H1 (cell line): ENCODE data around the gene MYLK. TPM values are rescaled to one million over a fixed set of nuclear protein-coding genes. Genes with fewer than 3 reads are reported as not detected.

Experiments used
- ATF2 ChIP-seq: IDR thresholded peaks from 2 replicates; pipeline ENCODE4 v1.6.1; 2012; ENCODE audit warnings: low read length, inconsistent platforms
- CHD7 ChIP-seq: fragments of 300-600 bp; sonication (generic); IDR thresholded peaks from 2 replicates; pipeline ENCODE4 v1.7.1; 2012; ENCODE audit warnings: low read length, moderate library complexity, mild to moderate bottlenecking, inconsistent platforms; ENCODE audit not compliant: insufficient replicate concordance
- MAFK ChIP-seq: IDR thresholded peaks from 2 replicates; pipeline ENCODE4 v1.6.1; 2012; ENCODE audit warnings: low read depth, mild to moderate bottlenecking, improper control_type of control experiment, low read length
- RFX5 ChIP-seq: IDR thresholded peaks from 2 replicates; pipeline ENCODE4 v1.6.1; 2011; ENCODE audit warnings: low read depth, low read length, improper control_type of control experiment, borderline replicate concordance
- SIN3A ChIP-seq, 2 experiments: IDR thresholded peaks in 1 of 2; conservative IDR thresholded peaks in 1 of 2; 2 replicates each; pipeline ENCODE4 v1.6.1; 2011 to 2012; ENCODE audit warnings: low read length in 2 of 2, improper control_type of control experiment in 1 of 2, low read depth in 1 of 2, mild to moderate bottlenecking in 1 of 2
- SP1 ChIP-seq: IDR thresholded peaks from 2 replicates; pipeline ENCODE4 v1.6.1; 2011; ENCODE audit warnings: low read depth, low read length
- TBP ChIP-seq: IDR thresholded peaks from 2 replicates; pipeline ENCODE4 v1.6.1; 2011; ENCODE audit warnings: low read depth, low read length, improper control_type of control experiment
- TCF12 ChIP-seq: IDR thresholded peaks from 2 replicates; pipeline ENCODE4 v1.6.1; 2011; ENCODE audit warnings: low read depth, mild to moderate bottlenecking, low read length
- polyA plus RNA-seq, 7 experiments: library from polyadenylated mRNA; depleted of rRNA in 3 of 7; stranded (reverse) in 5 of 7; unstranded in 2 of 7; fragments of >200 nt in 5 of 7; fragments of 200-250 nt in 2 of 7; gene quantifications; 1 replicate in 5 of 7; 2 replicates in 1 of 7; 4 replicates in 1 of 7; pipeline versions ENCODE4 v1.2.1 to v1.2.3, GENCODE V29; 2011 to 2013; ENCODE audit warnings: missing spikeins in 2 of 7, mixed read lengths in 2 of 7
- total RNA-seq: library from RNA; stranded (reverse); fragmentation: NEBNext Ultra II Directional; extraction: Animal tissue kit (Norgen Biotek cat#: 25700); gene quantifications from 2 replicates; pipeline ENCODE4 v1.2.1, GENCODE V29; 2021
- TF ChIP-seq, protein P1 (sequence below): IDR thresholded peaks from 2 replicates; pipeline ENCODE4 v1.6.1; 2011; ENCODE audit warnings: low read depth, mild to moderate bottlenecking, low read length; ENCODE audit not compliant: insufficient read depth

Gene MYLK
- total and polyA plus RNA-seq, 2 of the 8 experiments (the other 6 are each of a cell fraction or from before 2014, with no cell fraction given) = 11.6 to 21.3 TPM

- no peak for TF ChIP-seq CHD7
- no peak for TF ChIP-seq TBP
- no peak for TF ChIP-seq ATF2
- TF ChIP-seq MAFK = no peak
- no peak for TF ChIP-seq SP1
- no peak for TF ChIP-seq TCF12
- TF ChIP-seq, protein P1, sequence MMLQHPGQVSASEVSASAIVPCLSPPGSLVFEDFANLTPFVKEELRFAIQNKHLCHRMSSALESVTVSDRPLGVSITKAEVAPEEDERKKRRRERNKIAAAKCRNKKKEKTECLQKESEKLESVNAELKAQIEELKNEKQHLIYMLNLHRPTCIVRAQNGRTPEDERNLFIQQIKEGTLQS = no peak
- TF ChIP-seq RFX5 = no peak
- no peak for TF ChIP-seq SIN3A (conservative IDR thresholded peaks at IDR 0.05 in 1 of 2, IDR thresholded peaks at IDR 0.05 in 1 of 2; ENCODE audit: low read depth in 1 of 2, low read length in 2 of 2)
Measured at GRCh38 chr3:123719862-123720453, 164.2 kb downstream of the MYLK start (continued).
